ENCODE data around the gene RUFY3. TPM values are rescaled to one million over a fixed set of nuclear protein-coding genes. Genes with fewer than 3 reads are reported as not detected.

Gene RUFY3
- polyA plus RNA-seq, 2 of the 4 experiments (the other 2 are of a cell fraction), result 8.1 to 20.8 TPM

DNA sequence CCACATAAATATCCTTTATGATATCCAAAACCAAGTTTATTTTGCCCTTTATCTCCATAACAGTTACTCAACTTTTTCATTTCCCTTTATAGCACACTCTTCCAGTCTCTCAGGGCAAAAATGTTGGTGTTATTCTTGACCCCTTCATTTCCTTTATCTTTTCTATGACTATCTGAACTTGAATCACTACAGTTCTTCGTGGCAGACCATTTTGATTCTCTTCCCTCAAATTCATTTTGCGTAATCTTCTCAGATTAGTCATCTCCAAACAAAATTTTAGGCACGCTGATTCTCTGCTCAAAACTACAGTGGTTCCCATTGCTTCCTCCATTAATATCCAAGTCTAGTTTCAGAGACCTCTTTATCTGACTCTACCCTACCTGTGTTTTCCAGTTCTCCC lies 26.1 kb downstream of the RUFY3 start:
- Histone ChIP-seq H3K4me1 (no peaks in the 10 kb centered on the region), H3K27ac (no peak overlapping the region), H3K9me3 (no peaks in the 10 kb centered on the region), H3K4me3 (no peak overlapping the region), H3K4me2 (no peak overlapping the region)
- ATAC-seq (no peak), DNase-seq (ENCODE audit: low read depth in 1 of 2, low spot score in 1 of 2) (no peak), FAIRE-seq (no peak)
- POLR2A ChIA-PET, result no interaction called here
- WGBS (ENCODE audit: missing lambda C conversion rate), result 79% methylated on average over 3 of the region's 3 CpGs
- CTCF ChIA-PET, result no interaction called here
- TF ChIP-seq HOXA7 (CRISPR knock-in tag; IDR thresholded peaks at IDR 0.05) (no peak), RARB (CRISPR knock-in tag; IDR thresholded peaks at IDR 0.05) (no peak), HEYL (CRISPR knock-in tag; IDR thresholded peaks at IDR 0.05) (no peak), BHLHE40 (IDR thresholded peaks at IDR 0.05; ENCODE audit: low read depth, low read length) (no peak), KDM5A (IDR thresholded peaks at IDR 0.05) (no peak), ZC3H11A (IDR thresholded peaks at IDR 0.05) (no peak), MYC (IDR thresholded peaks at IDR 0.05; ENCODE audit: borderline replicate concordance, low read length) (no peak), EHF (CRISPR knock-in tag; IDR thresholded peaks at IDR 0.05) (no peak), HOXB13 (CRISPR knock-in tag; IDR thresholded peaks at IDR 0.05; ENCODE audit: low read depth) (no peak), JUN (IDR thresholded peaks at IDR 0.05) (no peak)
- TF ChIP-seq, protein P1, sequence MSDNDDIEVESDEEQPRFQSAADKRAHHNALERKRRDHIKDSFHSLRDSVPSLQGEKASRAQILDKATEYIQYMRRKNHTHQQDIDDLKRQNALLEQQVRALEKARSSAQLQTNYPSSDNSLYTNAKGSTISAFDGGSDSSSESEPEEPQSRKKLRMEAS (IDR thresholded peaks at IDR 0.05), result no peak

DNA sequence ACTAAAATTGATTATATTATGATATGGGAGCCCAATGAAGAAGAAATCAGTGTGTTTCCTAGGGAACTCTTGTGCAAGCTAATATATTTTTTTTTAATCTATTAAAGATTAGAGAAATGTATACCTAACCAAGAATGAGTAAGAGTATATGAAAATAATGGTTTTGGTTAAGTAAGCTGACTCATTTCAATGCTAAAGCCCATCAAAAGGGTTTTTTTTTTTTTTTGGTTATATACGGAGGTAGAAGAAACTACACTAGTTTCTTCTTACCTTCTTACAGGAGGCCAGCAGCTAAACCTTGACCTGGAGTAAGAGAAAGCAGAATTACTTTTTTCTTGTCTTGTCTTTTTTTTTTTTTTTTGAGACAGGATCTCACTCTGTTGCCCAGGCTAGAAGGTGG lies 27.5 kb downstream of the RUFY3 start:
- H3K9me3 ChIP-seq, result no peaks in the 10 kb centered on the region
- ChIA-PET POLR2A (no interaction called here), CTCF (interaction anchor here (0.6 to 0.9 kb wide), 2 partner anchors 31 to 45 kb away, joined by 3 read pairs; no protein-coding TSS in a partner anchor)
- H3K4me3 ChIP-seq, result no peak overlapping the region
- H3K4me1 ChIP-seq, result no peaks in the 10 kb centered on the region
- no peak for DNase-seq (ENCODE audit: low read depth in 1 of 2, low spot score in 1 of 2)
- 65% methylated on average over 1 of the region's 1 CpG for WGBS (ENCODE audit: missing lambda C conversion rate)
- no peak for TF ChIP-seq JUNB (IDR thresholded peaks at IDR 0.05)
- TF ChIP-seq, protein P2, sequence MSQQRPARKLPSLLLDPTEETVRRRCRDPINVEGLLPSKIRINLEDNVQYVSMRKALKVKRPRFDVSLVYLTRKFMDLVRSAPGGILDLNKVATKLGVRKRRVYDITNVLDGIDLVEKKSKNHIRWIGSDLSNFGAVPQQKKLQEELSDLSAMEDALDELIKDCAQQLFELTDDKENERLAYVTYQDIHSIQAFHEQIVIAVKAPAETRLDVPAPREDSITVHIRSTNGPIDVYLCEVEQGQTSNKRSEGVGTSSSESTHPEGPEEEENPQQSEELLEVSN (IDR thresholded peaks at IDR 0.05; ENCODE audit: borderline replicate concordance, low read depth), result no peak
- TF ChIP-seq ESRRA (IDR thresholded peaks at IDR 0.05; ENCODE audit: borderline replicate concordance, low read length), result no peak
- TF ChIP-seq HOXB5 (CRISPR knock-in tag; IDR thresholded peaks at IDR 0.05), result no peak
- TF ChIP-seq, protein P1 (IDR thresholded peaks at IDR 0.05), result no peak
- no peak for TF ChIP-seq POLR2AphosphoS2 (conservative IDR thresholded peaks at IDR 0.05; ENCODE audit: low read length)
- no peak overlapping the region for H3K4me2 ChIP-seq
- no peak for ATAC-seq
- no peak overlapping the region for H3K27ac ChIP-seq
- FAIRE-seq, result no peak

DNA sequence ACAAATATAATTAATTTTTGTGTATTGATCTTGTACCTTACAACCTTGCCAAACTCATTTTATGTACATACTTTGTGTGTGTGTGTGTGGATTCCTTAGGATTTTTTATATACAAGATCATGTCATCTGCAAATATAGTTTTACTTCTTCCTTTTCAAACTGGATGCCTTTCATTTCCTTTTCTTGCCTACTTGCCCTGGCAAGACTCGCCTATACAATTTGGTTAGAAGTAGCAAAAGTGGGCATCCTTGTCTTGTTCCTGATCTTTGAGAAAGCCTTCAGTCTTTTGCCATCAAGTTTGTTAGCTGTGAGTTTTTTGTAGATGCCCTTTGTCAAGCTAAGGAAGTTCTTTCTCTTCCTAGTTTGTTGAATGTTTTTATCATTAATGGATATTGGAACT lies 30.5 kb downstream of the RUFY3 start:
- Histone ChIP-seq H3K27ac (no peak overlapping the region), H3K4me3 (no peak overlapping the region), H3K9me3 (no peaks in the 10 kb centered on the region), H3K4me1 (no peaks in the 10 kb centered on the region), H3K4me2 (no peak overlapping the region)
- ChIA-PET POLR2A (no interaction called here), CTCF (no interaction called here)
- ATAC-seq (no peak), FAIRE-seq (no peak), DNase-seq (ENCODE audit: low read depth in 1 of 2, low spot score in 1 of 2) (no peak)
- 96% methylated on average over 1 of the region's 1 CpG for WGBS (ENCODE audit: missing lambda C conversion rate)
- TF ChIP-seq HOXB13 (CRISPR knock-in tag; IDR thresholded peaks at IDR 0.05; ENCODE audit: low read depth) (no peak), PHF8 (IDR thresholded peaks at IDR 0.05; ENCODE audit: borderline replicate concordance, low read depth) (no peak)

DNA sequence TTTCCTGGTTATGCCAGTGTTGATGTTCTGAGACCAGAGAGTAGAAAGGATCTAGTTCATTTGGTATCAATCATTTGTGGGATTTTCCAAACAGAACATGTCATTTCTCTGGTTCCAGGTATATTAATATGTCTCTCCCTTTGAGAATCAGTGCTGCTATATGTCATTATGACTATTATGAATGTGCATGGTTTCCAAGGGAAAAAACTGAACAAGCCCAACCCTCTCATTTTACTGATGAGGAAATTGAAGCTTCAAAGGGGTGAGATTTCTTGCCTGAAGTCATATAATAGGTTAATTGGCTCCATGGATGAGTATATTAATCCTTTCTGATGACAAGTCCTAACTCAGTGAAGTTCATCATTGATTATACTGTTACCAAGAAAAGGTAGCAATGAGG lies 31.9 kb downstream of the RUFY3 start:
- Histone ChIP-seq H3K4me1 (no peaks in the 10 kb centered on the region), H3K9me3 (no peaks in the 10 kb centered on the region), H3K4me3 (no peak overlapping the region), H3K4me2 (no peak overlapping the region), H3K27ac (no peak overlapping the region)
- no peak for FAIRE-seq
- no peak for ATAC-seq
- ChIA-PET CTCF (no interaction called here), POLR2A (no interaction called here)
- TF ChIP-seq KDM1A (IDR thresholded peaks at IDR 0.05; ENCODE audit: low read depth), result no peak
- no peak for TF ChIP-seq SMC3 (IDR thresholded peaks at IDR 0.05)
- TF ChIP-seq, protein P3, sequence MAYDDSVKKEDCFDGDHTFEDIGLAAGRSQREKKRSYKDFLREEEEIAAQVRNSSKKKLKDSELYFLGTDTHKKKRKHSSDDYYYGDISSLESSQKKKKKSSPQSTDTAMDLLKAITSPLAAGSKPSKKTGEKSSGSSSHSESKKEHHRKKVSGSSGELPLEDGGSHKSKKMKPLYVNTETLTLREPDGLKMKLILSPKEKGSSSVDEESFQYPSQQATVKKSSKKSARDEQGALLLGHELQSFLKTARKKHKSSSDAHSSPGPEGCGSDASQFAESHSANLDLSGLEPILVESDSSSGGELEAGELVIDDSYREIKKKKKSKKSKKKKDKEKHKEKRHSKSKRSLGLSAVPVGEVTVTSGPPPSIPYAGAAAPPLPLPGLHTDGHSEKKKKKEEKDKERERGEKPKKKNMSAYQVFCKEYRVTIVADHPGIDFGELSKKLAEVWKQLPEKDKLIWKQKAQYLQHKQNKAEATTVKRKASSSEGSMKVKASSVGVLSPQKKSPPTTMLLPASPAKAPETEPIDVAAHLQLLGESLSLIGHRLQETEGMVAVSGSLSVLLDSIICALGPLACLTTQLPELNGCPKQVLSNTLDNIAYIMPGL (CRISPR knock-in tag; IDR thresholded peaks at IDR 0.05; ENCODE audit: borderline replicate concordance), result no peak
- TF ChIP-seq GATA3 (IDR thresholded peaks at IDR 0.05; ENCODE audit: borderline replicate concordance), result no peak
- no peak for TF ChIP-seq TFCP2L1 (CRISPR knock-in tag; IDR thresholded peaks at IDR 0.05)
- TF ChIP-seq KDM5A (IDR thresholded peaks at IDR 0.05), result no peak
- no peak for DNase-seq (ENCODE audit: low read depth in 1 of 2, low spot score in 1 of 2)
